GM15510 (cell line): ENCODE results near the gene RPL13.

Experiments
- POLR2A ChIP-seq: IDR thresholded peaks from 3 replicates; pipeline ENCODE4 v1.6.1; 2011; ENCODE audit warnings: borderline replicate concordance; ENCODE audit not compliant: insufficient read length; ENCODE audit errors: extremely low read depth

RPL13 gene

DNA sequence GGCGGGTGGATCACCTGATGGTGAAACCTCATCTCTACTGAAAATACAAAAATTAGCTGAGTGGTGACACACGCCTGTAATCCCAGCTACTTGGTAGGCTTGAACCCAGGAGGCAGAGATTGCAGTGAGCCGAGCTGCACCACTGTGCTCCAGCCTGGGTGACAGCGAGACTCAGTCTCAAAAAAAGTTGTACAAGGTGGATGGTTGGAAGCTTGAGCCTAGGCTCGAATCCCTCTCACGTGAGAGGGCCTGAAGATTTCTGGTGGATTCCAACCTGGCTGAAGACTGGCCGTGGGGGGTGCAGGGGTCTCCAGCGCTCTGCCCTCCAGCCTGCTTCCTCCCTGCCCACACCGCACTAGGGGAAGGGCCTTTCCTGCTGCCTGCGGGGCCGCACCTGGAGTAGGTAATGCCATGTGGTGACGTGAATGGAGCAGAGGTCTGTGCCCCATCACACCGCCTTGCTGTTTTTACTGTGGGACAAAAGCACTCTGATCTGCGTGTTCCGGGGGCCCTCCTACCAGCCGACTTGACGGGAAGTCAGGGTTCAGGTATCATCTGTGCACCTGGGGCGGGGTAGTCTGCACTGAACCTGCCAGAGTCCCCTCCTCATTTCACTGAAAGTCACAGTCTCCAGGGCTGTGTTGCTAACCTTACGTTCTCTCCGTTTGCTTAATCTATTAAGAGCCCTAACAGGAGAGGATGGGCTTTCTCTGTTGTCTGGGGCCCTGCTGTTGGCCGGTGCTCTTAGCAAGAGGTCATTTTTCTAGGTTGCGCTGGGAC lies 4.2 kb downstream of the RPL13 start:
- TF ChIP-seq POLR2A: peak; percentile 23

DNA sequence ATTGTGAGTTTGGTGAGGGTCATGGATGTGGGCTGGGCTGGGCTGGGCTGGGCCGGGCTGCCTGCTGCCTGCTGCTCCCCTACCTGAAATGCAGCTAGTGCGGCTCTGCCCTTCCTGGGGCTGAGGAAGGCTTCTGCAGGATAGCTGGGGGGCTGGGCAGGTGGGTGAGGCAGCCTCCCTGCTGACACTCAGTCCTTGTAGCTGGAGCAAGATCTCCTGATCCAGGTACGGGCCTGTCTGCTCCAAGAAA lies 4.7 kb downstream of the RPL13 start:
- TF ChIP-seq POLR2A: no peak

DNA sequence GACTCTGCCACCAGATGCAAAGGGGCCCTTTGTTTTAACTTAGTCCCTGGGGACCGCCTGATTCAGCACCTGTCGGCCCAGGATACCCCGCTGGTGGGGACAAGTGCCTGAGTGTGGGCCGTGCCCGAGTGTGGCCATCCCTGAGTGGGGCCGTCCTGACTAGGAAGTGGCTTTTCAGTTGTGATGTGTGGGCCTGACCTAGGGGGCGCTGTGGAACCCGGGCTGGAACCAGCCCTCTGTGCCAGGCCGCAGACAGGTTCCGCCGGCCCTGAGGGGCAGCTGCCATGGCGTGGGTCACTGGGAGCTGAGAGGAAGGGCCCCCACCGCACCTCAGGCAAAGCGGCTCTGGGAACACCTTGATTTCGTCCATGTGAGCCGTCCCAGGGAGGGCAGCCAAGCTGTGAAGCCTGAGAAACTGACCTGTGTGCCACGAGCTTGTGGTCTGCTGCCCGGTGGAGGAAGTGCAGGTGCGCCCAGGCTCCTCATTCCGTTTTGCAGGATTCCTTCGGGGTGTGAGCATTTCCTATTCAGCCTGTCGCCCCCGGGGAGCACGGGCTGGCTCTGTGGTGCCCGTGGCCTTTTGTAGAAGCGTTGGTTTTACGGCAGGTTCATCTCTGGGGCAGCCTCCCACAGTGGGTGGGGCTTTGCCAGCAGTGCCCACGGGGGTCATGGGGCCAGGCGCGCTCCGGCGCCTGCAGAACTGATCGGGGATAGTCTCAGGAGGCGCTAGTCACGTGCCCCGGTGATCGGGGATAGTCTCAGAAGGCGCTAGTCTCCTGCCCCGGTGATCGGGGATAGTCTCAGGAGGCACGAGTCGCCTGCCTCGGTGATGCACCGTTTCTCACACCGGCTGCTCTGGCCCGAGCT lies 5.3 kb downstream of the RPL13 start:
- TF ChIP-seq POLR2A: peak; percentile 39

DNA sequence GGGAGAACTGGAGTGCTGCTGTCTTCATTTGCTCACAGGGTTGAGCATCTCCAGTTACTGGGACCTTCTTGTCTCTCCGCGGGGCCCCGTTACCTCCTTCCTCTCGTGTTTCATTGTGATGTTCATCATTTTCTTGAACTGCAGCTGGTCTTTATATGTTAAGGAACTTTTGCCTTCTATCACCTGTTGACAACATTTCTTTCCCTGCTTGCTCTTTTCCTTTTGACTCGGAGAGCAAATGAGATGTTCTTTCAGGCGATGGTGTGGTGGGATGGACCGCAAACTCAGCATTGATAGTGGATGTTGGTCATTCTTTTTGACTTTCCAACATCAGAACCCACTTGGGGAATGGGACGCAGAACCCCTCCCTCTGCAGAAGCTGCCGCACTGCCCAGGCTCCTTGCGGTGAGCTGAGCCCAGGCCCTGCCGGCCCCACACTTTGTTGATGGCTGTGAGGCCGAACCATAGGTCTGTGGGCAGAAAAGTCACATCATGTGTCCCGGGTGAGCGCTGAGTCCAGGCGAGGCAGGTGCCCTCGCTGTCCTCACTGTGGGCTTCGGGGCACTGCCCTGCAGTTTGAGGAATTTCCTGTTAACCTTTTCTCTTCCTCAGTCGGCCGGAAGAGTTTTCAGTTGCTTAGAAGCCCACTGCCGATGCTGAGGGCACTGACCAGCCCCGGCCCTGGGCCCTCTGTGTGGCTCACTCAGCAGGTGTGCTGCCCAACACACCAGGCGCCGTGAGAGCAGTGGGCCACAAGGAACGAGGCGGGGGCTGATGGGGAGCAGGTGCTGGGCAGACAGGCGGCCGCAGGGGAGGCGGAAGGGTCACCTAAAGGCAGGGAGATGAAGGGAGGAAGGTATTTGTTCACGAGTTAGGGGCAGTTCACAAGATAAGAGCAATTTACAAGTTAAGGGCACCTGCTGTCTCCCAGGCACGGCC lies 7.4 kb downstream of the RPL13 start:
- no peak for TF ChIP-seq POLR2A

DNA sequence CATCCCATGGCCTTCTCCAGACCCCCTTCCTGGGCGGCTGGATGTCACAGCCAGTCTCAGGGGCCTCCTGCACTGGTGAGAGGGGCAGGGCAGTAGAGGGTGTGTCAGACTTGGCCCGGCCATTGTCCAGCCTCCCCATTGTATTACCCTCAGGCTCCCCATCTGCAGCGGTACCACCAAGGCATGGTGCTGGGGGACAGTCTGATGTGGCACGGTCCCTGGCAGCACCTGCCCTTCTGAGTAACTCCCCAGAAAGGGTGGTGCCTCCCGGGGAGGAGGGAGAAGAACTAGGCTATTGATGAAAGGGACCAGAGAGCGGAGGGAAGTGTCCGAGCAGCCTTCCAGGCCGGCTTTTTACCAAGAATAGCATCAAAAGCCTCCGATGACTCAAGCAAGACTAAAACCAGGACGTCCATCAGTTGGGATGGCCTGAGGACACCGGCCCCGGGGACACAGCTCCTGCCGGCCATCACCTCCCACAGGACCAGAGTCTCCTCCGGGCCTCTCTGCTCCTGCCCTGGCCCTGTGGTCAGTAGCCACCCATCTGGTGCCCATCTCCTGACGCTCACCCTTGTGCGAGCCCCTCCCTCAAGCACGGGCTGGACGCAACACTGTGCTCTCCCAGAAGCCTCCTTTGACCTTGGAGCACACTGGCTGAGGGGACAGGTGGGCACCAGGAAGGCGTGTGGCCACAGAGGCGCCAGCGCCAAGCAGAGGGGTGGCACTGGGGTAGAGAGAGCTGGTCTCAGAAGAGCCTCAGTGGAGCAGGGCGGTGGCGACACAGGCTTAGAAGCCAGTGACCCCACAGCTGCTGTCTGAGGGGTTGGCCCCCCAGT lies 9.2 kb downstream of the RPL13 start:
- no peak for TF ChIP-seq POLR2A

DNA sequence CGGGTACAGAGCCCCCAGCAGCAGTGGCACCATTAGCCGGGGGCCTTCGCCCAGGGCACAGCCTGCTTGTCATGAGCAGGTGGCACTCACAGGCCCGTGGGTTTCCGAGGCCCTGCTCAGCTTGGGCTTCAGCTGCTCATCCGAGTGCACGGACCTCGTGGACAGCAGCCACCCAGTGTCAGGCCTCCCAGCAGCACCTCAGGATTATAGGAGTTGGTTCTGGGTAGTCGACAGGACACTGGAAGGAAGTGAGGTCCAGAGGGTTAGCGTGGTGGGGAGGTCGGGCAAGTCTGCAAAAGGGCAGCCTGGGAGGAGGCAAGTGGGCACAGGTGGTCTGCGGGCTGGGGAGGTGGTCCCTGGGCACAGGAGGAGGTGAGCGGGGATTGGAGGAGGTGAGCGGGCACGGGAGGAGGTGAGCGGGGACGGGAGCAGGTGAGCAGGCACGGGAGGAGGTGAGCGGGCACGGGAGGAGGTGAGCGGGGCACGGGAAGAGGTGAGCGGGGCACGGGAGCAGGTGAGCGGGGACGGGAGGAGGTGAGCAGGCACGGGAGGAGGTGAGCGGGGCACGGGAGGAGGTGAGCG lies 10.0 kb downstream of the RPL13 start:
- TF ChIP-seq POLR2A: no peak

DNA sequence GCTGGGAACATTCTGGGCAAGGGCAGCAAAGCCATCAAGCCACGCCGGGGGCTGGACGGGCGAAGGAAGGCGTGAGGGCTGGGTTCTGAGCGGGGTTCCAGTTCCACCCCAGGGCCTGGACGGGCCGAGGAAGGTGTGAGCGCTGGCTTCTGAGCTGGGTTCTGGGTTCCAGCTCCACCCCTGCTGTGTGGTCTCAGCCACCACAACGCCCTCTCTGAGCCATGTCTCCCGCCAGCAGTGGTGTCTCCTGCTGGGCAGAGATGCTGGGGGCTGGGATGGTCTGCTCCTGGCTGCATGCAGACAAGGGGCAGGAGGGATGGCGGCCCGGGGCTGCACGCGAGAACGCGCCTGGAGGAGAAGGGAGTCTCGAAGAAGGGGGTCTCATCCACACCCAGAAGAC lies 11.2 kb downstream of the RPL13 start:
- no peak for TF ChIP-seq POLR2A

DNA sequence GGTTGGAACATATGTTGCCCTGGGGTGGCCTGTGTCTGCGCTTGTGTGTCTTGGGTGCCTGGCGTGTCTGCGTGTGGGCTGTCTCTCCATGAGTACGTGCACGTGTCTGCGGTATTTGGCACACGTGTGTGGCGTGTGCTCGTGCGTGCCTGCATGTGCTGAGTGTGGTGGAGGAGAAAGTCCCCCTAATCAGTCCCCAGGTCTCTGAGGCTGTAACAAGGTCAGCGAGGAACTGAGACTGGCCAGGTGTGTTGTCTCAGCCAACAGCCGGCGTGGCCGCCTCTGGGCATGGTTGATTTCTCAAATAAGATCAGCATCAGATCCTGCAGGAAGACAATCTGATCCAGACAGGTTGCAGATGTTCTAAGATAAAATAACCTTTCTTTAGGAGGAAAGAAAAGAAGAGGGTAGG lies 11.6 kb downstream of the RPL13 start:
- TF ChIP-seq POLR2A: no peak

DNA sequence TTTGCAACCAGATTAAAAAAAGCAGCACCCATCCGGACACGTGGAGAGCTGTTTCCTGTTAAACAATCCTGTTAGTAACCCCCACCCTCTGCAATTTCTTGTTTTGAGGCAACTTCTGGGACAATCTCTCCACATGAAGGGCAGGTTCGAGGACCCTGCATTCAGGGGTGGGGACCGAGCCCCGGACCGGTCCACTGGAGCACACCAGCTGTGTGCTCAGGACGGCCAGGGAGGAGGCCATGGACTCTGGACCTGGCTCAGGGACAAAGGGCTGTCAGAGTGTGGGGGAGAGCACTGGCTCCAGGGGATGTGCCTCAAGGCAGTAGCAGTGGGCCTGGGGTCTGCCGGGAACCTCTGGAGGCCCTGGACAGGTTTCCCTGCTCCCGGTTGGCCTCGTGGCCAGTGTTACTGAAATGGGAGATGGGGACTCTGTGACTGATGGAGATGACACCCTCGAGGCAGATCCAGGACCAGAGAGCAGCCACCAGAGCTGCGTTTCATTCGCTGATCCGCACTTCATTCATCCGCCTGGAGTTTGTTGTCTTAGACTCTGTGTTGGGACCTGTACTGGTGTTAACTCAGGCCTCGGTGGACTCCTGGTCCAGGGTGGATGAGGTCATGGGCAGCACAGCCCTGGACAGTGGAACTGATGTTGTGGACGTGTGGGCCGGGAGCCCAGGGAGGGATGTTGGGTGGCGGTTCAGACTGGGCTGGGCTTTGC lies 12.2 kb downstream of the RPL13 start:
- no peak for TF ChIP-seq POLR2A

DNA sequence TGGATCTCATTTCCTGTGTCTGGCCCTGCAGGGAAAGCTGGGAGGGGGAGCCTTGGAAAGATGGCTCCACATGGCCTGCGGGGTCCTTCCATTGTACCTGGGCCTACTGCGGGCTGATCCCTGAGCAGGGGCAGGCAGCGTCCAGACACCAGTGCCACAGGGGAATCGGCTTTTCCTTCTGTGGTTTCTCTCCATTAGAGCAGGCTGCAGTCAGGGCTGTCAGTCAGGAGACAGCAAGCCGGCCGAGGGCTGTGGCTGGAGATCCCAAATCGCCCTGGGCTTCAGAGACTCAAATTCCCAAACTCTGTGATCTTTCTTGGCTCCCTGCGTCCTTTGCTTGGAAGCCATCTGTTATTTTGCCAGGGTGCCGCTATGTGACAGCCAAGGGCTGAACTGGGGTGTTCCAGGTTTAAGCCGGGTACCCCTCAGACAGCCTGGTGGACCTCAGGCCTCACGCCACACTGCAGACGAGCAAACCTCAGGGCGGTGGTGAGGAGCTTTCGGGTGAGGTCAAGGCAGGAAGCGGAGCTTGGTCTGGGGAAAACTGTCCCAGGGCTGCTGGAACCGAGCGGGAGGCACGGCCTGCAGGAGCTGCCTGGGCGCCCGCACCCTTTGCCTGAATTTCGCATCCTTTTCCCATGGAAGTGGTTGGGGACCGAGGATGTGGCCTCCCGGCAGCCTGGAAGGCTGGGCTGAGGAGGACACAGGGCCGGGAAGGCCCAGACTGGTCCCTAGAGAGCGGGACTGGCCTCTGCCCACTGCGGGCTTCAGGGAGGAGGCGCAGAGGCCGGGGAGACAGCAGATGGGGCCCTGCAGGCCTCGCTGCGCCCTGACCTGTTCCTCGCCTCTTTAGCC lies 13.6 kb downstream of the RPL13 start:
- no peak for TF ChIP-seq POLR2A

DNA sequence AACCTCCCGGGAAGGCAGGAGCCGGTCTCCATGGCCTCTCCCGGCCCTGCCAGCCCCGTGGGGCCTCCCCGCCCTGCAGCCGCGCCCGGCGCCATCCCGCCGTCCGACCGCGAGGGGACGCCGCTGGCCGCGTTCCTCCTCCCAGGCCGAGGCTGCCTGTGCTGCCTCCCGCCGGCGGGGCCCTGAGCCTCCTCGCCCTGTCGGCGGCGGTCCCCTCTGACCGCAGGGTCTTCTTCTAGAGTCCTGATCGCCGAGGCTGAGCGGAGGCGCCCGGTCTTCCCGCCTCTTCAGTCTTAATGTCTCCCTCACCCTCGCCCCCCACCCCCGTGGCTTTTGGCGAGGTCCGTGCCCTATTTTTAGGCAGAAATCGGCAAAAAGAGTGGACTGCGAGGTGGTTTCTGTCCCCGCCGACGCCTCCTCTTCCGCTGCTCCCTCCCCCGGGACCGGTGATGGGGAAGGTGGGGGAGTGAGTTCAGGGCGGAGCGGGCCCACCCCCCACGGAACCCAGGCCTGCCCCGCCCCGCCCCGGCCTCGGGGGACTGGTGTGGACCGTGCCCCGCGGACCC lies 14.3 kb downstream of the RPL13 start:
- TF ChIP-seq POLR2A: no peak
